ENCODE results near the gene ADISSP.

Gene ADISSP

DNA sequence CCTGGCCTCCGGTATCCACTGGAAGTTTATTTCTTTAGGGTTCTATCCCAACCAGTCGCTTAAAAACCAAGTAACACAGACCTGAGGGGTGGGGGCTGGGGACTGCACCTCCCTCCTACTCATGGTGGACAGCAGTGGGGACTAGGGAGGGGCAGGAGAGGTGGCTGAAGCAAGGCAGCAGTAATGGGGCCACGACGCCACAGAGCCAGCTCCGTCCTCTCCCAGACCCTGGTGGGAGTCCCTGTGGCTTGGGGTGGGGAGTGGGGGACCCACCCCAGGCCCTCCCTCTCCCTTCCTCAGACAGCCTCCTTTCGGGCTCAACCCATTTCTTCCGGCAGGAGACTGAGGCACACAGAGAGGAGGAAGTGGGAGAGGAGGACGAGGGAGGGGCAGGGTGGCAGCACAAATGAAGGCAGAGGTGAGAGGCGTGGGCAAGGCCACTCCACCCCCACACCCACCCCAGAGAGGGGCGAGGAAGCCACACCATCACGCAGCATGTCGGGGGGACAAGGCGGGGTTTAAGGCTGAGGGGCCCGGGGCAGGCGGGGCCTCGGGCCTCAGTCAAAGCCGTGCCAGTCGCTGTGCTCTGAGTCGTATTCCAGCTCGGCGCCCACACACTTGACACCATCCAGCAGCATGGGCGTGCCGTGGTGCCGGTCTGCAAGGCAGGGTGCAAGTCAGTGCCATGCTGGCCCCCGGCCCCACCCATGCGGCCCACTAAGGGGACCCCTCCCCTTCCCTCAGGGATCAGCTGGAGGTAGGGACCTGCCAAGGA is 13.9 kb downstream of the ADISSP start:
- no peak for DNase-seq

- peak; percentile 61 to 69 for DNase-seq
Measured at GRCh38 chr20:3753098-3753497, 14.5 kb downstream of the ADISSP start.

DNA sequence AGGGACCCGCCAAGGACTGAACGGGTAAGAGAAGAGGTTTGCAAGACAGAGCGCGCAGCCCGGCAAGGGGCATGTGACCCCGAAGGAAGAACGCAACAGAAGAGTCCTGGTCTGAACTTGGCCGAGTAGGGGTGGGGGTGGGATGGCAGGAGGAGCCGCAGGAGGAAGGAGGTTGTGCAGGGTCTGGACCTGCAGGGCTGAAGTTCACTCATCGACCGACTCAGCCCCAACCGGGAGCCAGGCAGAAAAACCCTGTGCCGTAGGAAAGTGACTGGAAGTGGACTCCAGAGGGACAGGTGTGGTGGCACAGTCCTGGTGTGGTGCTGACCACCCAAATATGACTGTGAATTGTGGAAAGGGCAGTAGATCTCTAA is 15.2 kb downstream of the ADISSP start:
- DNase-seq = no peak

DNA sequence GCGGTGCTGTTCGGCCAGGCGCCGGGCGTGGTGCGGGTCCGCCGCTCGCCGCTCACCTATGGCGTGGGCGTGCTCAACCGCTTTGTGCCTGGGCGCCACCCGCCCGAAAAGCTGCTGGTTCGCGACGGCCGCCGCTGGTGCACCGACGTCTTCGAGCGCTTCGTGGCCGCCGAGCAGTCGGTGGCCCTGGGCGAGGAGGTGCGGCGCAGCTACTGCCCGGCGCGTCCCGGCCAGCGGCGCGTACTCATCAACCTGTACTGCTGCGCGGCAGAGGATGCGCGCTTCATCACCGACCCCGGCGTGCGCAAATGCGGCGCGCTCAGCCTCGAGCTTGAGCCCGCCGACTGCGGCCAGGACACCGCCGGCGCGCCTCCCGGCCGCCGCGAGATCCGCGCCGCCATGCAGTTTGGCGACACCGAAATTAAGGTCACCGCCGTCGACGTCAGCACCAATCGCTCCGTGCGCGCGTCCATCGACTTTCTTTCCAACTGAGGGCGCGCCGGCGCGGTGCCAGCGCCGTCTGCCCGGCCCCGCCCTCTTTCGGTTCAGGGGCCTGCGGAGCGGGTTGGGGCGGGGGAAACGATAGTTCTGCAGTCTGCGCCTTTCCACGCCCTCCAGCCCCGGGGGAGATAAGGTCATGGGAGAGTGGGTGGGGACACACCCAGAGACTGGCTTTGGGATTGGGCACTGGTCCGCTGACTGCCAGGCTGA is 15.7 kb downstream of the ADISSP start:
- DNase-seq = peak; percentile 61 to 66

GRCh38 chr20:3751305-3751674 is 16.3 kb downstream of the ADISSP start:
- DNase-seq = no peak

DNA sequence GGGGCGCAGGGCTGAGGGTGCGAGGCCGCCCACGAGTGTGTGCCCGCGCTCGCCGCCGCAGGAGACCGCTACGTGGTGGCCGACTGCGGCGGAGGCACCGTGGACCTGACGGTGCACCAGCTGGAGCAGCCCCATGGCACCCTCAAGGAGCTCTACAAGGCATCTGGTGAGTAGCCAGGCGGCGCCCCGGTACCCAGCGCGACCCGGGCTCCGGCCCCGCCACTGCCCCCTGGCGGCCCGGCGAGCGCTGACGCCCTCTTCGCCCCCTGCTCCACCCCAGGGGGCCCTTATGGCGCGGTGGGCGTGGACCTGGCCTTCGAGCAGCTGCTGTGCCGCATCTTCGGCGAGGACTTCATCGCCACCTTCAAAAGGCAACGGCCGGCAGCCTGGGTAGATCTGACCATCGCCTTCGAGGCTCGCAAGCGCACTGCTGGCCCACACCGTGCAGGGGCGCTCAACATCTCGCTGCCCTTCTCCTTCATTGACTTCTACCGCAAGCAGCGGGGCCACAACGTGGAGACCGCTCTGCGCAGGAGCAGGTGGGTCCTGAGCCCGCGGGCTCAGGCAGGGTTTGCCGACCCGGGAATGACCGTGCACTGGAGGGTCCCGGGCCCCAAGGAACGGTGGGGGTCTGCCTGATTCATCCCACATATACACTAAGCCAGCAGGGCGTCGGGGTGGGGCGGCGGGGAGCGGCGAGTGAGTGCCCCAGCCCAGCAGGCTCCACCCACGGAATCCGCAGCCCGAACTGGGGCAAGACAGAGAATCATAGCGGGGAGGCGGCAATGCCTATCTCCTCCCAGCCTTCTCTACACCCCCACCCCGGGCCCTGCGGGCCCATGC is 17.6 kb downstream of the ADISSP start:
- DNase-seq = peak; percentile 40 to 57

- no peak for DNase-seq
Measured at GRCh38 chr20:3749087-3749688, 18.4 kb downstream of the ADISSP start.

DNA sequence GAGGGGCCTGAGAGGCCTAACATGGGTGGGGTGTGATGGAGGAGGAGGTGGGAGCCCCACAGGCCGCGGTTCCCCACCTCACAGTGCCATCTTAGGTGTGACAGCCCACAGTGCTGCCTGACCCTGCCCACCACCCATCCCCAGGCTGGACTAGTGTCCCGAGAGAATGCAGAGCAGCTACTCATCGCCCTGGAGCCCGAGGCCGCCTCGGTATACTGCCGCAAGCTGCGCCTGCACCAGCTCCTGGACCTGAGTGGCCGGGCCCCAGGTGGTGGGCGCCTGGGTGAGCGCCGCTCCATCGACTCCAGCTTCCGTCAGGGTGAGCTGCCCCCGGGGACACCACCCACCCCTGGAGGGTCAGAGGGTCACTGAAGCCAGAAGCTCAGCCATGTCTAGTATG is 19.5 kb downstream of the ADISSP start:
- DNase-seq = no peak

GRCh38 chr20:3747471-3747870 is 20.1 kb downstream of the ADISSP start:
- DNase-seq = no peak

- no peak for DNase-seq
Measured at GRCh38 chr20:3745686-3746173, 21.8 kb downstream of the ADISSP start.

- DNase-seq = peak; percentile 74 to 77
Measured at GRCh38 chr20:3744806-3745685, 22.5 kb downstream of the ADISSP start.

DNA sequence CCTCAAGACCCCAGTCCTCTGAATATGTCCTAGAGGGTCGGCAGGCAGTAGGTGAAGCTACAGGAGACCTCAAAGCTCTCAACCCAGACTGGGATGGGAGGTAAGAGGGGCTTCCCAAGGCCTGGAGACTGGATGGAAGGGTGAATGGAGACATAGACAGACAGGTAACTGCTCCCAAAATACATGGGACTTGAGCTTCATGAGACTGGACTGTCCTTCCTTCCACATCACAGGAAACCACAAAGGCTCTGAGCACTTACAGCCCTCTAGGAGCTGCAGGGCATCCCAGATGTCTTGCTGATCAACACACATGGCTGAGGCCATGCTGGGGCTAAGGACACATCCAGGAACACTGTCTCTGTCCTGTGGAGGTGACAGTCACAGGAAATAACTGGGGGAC is 23.5 kb downstream of the ADISSP start:
- DNase-seq = no peak

GRCh38 chr20:3743251-3743650 is 24.3 kb downstream of the ADISSP start:
- no peak for DNase-seq

DNA sequence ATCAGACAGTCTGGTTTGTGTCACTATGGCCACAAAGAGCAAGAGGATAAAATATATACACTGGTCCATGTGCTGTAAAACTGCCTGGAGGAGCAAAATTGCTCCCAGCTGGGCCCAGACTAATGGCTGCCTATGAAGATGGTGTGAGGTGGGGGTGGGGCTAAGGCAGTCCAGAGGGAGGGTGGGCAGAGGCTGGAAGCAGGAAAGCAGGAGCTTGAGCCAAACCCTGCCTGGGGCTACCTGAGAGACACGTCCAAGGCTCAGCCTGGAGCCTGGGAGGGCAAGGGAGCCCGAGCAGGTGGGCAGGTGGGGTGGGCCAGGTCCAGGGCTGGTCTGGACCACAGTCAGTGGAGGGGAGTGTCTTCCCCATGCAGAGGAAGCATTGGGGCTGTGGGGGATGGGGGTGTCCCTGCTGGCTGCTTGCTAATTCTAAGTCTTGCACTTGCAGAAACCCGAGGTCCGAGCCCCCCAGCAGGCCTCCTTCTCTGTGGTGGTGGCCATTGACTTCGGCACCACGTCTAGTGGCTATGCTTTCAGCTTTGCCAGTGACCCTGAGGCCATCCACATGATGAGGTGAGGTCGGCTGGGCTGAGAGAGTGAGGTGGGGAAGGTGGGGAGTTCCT is 25.6 kb downstream of the ADISSP start:
- DNase-seq = no peak

DNA sequence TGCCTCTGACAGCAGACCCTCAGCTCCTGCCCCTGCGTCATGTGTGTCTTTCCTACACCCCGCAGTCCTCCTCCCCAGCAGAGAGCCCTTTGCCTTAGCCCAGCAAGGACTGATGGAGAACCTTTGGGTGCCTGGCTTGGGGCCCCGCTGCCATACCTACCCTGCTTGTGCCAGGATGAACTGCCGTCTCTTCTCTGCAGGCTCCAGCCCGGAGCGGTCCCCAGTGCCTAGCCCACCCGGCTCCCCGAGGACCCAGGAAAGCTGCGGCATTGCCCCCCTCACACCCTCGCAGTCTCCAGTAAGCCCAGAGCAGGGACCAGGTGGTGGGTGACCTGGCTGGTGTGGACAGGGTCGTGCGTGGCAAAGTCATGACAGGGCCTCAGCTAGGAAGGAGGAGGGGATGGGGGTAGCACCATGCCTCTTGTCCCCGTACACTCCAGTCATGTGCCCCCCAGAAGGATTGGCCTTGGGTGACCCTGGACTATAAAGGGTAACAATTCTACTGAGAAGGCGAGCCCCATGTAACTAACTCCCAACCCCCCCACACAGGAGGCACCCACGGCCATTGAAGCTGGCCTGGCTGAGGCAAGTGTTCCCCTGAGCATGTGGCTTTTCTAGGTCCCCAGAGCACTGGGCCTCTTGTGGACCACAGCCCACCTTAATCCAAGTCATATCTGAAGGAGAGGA is 26.8 kb downstream of the ADISSP start:
- no peak for DNase-seq

DNA sequence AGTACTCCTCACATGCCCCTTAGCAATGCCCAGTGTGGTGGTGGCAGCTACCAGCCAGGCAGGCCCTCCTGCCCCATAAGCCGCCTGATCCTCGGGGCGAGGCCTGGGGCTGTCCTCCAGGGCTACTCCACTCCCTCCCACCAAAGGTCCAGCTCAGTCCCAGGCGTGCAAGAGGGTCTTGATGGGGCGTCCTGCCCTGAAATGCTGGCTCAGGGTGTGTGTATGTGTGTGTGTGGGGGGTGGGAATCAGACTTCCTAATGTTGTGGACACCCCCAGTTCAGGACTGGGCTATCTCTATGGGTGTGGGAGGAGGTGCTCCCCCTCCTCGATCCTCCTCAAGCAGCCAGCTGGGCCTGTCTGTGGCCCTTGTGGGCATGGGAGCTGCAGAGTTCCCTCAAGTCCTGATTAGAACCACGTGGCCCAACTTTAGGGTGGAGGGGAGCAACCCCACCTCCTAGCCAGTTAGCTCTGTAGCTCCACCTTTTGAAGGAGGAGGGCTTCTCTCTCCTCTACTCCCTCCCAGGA is 27.6 kb downstream of the ADISSP start:
- no peak for DNase-seq

DNA sequence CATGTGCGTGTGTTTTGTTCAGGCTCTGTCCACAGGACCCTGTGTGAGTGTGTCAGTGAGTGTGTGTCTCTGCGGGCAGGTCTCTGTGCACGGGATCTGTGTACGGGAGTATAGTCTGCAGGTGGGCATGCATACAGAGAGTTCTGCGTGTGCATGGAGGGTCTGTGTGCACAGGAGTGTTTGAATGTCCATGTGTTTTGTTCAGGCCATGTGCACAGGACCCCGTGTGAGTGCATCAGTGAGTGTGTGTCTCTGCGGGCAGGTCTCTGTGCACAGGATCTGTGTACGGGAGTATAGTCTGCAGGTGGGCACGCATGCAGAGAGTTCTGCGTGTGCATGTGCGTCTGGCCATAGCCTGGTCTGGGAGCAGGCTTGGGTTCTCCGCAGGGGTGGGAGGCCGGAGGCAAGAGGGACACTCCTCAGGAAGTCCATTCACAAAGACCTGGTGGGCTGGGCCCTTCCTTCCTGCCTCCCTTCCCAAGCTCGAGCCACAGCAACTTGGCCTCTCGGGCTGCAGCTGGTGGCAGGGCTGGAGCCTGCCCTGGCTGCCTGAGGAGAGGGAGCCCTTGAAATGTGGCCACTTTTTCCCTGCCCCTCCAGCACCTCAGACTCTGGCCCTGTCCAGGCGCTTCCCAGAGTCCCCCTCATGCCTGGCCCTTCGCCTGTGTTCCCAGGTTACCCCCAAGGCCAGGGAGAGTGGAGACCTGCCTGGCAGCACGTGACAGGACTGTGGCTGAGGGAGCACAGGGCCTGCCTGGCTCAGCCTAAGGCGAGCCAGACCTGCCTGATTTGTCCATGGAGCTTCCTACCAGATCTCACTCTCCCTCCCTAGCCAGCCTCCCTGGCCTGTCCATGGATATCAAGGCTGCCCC is 28.3 kb downstream of the ADISSP start:
- no peak for DNase-seq

DNA sequence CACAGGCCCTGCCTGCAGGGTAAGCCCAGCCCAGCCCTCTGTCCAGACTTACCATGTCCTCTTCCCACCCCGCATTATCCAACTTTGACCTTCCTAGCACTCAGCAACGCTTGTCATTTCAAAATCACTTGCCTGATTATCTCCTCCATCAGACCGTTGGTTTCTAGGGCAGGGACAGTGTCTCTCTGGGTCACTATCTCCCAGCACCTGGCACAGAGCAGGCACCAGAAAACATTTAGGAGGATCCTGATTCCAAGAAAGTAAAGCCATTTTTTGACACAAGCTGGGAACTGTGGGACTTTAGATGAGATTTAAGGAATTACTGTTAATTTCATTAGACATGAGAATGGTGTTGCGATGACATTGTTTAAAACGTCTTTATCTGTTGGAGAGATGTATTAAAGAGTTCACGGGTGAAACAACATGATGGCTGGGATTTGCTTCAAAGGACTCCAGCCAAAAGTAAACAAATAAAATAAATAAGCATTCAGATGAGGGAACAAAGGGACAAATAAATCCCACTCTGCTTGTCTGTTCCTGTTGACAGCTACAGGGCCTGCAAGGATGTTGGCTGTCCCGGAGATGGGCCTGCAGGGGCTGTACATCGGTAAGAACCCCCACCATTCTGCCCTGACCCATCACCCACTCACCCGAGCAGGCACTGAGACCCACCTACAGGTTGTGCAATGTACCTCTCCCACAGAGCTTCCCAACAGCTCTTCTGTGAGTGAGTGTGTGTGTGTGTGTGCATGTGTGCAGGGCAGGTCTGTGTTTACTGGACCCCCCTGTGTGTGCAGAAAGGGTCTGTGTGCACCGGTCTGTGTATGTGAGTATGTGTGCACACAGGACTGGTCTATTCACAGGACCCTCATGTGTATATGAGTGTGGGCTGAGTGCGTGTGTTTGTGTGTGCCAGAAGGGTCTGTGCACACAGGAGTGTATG is 29.2 kb downstream of the ADISSP start:
- DNase-seq = no peak

All from stimulated activated CD4-positive, alpha-beta T cell treated with anti-CD3 and anti-CD28 coated beads, Interleukin-2, amount 100 ng/mL, for 24 hours (primary cell).